NOMO-1 treated with dmso at 0.1 percent for 144 hours (cell line): Measurements from ENCODE around the gene MEGF10.

ENCODE experiments used
- DNase-seq: peaks from one replicate; lab custom pipeline; 2025; ENCODE audit not compliant: unreplicated experiment; lab: John Stamatoyannopoulos, UW

MEGF10 gene

DNA sequence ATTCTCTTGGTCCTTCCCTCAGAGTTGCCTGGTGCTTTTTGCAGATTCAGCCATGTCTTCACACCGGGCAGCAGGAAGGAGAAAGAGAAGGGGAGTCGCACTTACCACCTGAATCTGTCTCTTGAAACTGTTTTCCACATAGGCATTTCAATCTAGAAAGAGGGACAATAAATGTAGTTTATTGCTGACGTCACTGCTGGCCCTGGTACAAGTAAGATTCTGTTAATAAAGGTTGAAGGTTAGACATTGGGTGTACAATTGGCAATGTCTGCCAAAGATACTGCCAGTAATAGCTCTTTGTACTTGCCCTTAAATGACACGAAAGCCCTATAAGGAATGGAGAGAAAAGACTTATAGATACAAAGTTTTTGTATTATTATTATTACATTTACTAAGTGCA is 72.8 kb downstream of the MEGF10 start:
- DNase-seq = no peak

DNA sequence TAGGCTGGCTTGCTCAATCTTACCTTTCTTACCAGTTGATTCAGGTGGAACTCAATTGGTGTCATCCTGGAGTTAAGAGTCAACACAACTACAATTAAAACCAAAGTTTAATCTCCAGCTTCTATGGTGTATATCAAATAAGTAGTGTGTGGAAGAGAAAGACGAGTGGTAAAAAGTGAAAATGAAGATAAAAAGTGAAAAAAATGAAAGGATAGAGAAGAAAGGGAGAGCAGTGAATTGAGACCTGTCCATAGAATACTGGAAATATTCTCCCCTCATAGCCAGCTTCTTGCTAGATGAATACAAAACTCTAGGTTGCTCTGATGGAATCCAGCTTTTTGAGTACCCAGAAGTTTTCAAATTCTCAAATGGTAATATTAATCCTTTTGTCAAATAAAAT is 76.4 kb downstream of the MEGF10 start:
- DNase-seq = no peak

GRCh38 chr5:127367946-127368465 is 77.4 kb downstream of the MEGF10 start:
- DNase-seq = no peak

- no peak for DNase-seq
These were observed 79.2 kb downstream of the MEGF10 start for GRCh38 chr5:127369796-127370195.

DNA sequence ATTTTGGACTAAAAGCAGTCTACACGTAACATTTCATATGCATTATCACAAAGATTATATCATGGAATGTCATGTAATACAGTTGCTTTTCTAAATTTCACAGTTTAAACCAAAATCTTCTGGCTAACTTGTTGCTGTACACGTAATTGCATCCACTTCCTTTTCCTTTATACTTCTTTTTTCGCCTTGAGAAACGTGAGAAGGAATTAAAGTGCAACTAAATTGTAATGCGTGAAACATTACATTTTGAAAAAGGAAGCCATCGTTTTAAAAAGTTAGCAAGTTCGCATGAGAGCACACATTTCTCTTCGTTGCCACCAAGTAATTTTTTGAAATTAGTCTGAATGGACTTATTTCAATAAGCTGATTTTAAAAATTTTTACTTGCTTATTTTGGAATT is 80.0 kb downstream of the MEGF10 start:
- DNase-seq = no peak

DNA sequence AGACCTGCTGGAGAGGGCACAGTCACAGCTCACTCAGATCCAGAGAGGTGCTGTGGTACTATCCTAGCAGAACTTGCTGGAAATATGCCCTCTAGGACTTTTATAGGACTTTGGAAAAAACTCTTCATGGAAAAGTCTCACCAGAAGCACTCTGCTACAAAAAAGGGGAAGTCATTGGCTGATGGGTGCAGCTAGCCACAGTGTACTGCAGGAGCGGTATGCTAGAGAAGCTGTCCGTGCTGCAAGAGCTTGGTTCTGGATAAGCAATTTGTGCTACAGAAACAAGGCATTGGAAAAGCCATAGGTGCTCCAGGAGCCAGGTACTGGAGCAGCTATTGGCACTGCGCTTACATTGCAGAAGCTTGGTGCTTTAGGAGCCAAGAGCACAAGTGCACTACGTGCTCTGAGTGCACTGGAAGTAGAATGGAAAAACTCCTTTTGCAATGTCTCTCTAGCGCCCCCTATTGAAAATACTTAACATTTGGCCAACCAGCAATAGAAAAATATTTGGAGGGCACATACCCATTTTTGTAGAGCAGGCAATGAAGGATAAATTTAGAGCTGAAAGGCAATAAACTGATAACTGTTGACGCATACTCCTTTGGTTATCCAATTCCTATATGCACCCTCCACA is 83.4 kb downstream of the MEGF10 start:
- peak; percentile 34 for DNase-seq

DNA sequence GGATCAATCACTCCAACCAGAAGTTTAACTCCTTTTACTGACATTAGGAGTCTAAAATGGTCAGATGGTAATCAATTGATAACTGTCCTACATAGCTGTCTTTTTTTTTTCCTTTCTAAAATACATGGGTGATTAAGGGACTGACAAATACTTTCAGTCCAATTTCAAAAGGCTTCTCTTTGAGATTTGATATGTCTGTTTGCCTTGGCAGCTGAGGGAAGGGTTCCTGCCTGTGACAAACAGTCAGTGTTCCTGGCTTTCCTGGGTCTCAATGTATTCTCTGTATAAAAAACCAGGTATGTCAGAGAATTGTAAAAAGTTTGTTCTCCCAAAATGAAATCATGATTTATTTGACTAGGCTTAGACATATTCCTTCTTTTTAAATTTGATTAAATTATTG is 84.5 kb downstream of the MEGF10 start:
- no peak for DNase-seq

- DNase-seq = no peak
These were observed 85.0 kb downstream of the MEGF10 start for GRCh38 chr5:127375544-127376091.

DNA sequence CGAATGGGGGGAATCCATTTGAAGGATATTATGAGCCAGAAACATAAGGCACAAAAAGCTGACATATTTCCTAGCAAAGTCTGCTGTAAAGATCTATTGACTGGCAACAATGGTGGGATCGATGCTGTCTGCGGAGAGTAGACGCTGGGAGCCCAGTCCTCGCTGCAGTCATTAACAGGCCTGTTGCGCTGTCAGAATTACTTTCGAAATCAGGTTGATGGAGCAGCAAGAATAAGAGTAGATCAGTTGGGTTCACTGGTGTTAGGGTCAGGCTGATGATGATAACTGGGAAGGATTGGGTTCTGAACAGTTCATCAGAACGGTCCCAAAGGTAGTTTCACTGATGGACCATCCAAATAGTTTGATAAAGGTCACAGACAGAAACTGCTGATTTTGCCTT is 87.1 kb downstream of the MEGF10 start:
- no peak for DNase-seq

DNA sequence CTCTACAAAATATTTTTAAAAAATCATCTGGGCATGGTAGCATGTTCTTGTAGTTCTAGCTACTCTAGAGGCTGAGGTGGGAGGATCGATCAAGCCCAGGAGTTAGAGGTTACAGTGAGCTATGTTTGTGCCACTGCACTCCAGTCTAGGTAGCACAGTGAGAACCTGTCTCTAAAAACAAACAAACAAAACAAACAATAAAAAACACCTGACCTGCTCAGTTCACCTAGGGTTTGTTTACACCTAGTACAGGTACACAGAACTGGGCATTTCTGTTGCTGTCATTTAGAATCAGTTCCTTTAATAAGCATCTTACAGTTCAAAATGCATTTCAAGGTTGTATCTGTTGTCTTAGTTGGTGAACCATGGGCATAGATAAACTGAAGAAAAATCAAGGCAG is 95.3 kb downstream of the MEGF10 start:
- no peak for DNase-seq

DNA sequence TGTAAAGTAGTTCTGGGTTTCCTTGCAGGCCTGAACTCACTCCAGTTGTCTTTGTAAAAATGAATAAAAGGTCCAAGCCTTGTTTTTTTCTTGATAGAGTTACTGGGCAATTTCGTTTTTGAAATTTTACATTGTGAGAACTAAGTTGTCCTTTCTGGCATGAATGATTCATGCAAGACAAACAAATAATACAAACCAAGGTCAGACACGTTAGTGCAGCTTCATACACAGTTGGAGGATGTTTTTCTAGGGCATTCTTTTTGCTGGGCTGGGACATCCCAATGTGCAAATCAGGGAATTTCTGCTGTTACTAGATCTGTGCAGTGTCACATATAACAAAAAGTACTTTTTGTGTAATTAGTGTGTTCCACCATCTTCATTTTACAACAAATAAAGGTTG is 96.0 kb downstream of the MEGF10 start:
- DNase-seq = no peak

DNA sequence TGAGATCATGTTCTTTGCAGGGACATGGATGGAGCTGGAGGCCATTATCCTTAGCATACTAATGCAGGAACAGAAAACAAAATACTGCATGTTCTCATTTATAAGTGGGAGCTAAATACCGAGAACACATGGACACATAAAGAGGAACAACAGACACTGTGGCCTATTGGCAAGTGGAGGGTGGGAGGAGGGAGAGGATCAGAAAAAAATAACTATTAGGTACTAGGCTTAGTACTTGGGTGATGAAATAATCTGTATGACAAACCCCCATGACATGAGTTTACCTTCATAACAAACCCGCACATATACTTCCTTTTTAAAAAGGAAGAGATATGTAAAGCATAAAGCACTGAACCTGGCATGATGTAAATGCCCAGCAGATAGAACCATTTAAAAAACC is 99.0 kb downstream of the MEGF10 start:
- peak; percentile 17 for DNase-seq

- no peak for DNase-seq
These were observed 102.2 kb downstream of the MEGF10 start for GRCh38 chr5:127392762-127393161.

GRCh38 chr5:127396490-127397155 is 106.0 kb downstream of the MEGF10 start:
- DNase-seq = no peak

GRCh38 chr5:127398508-127398907 is 107.9 kb downstream of the MEGF10 start:
- no peak for DNase-seq

GRCh38 chr5:127399068-127399467 is 108.5 kb downstream of the MEGF10 start:
- DNase-seq = no peak

DNA sequence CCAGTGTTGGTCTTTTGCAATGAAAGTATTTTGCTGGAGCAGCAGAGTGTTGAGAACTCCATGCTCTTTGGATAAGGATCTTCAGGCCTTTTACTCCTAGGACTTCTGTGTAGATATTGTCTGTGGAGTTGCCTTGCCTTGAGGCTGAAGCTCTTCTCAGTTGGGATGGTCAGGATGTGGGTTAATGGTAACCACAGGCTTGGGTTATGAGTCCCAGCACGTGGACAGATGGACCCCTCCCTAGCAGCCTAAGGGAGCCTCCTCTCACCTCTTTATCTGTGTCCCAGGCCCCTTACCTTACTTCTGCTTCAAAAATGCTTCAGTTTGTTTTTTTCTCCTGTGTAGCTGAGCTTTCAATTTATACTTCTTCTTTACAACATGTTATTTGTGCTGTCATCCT is 109.9 kb downstream of the MEGF10 start:
- DNase-seq = no peak

GRCh38 chr5:127400946-127401670 is 110.5 kb downstream of the MEGF10 start:
- DNase-seq = no peak

DNA sequence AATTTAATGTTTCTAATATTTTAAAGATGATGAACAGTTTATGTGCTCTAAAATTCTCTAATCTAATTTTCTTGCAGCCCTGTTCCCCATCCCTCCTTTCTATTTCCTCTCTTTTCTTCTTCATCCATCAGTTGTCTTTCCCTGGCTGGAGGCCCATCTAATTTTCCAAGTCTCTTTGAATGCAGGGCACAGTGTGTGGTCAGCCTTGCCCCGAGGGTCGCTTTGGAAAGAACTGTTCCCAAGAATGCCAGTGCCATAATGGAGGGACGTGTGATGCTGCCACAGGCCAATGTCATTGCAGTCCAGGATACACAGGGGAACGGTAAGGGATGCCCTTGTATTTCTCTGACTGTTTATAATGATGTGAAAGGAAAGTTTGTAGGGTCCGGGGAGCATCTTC is 111.8 kb downstream of the MEGF10 start:
- no peak for DNase-seq

DNA sequence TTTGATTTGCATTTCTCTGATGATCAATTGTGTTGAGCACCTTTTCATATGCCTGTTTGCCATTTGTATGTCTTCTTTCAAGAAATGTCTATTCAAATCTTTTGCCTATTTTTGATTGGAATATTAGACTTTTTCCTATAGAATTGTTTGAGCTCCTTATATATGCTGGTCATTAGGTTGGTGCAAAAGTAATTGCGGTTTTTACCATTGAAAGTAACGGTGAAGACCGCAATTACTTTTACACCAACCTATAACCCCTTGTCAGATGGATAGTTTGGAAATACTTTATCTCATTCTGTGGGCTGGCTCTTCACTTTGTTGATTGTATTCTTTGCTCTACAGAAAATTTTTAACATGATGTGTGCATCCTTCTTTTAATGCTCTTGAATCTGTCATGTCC is 113.6 kb downstream of the MEGF10 start:
- DNase-seq = no peak

DNA sequence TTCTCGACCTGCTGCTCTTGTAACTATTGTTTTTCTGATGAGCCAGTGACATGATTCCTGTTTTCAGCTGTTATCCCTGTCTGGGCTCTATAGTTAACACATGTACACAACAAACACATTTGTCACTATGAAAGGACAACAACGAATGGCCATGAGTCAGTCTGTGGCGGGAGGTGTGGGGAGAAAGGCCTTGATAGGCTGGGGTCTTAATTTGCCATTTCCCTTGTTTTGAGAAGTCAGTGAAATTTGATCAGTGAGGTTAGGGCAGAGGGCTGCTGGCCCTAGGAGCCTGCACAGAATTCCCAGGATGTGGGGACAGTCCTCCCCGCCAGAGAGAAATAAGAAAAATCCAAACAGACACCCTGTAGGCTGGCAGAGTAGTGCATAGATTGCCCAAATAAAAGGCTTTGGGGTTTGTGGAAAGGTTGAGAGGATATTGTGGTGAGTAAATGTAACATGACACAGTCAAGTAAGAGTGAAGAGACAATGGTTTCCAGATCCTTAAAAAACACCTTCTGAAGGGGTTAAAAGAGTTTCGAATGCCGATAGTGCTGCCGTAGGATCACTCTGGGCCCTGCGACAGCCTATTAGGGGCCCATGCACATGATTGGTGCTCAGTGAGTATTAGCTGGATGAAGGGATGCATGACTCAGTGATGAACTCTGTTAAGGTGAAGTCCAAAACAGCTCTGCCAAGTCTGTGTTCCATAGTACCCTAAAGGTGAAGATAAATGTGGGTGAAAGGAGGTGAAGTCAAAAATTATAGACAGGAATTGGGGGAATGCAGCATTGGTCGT is 115.9 kb downstream of the MEGF10 start:
- no peak for DNase-seq
